GM23248 (cell line): ENCODE data around the gene BPGM. TPM values are rescaled to one million over a fixed set of nuclear protein-coding genes. Genes with fewer than 3 reads are reported as not detected.

Experiments
- DNase-seq: peaks from one replicate; pipeline ENCODE4 v3.0.0-alpha.2; 2015
- H2AFZ ChIP-seq: fragments of 200-600 bp; sonication (generic); 2 replicates; pipeline ENCODE4 v1.6.1; 2016; ENCODE audit warnings: antibody characterized with exemption
- H3F3A ChIP-seq: fragments of 200-600 bp; sonication (generic); 2 replicates; pipeline ENCODE4 v1.6.1; 2016; ENCODE audit warnings: mild to moderate bottlenecking, antibody characterized with exemption, mixed run types; ENCODE audit not compliant: insufficient read depth
- H3K27ac ChIP-seq: fragments of 200-600 bp; sonication (generic); 2 replicates; pipeline ENCODE4 v1.5.1; 2016; ENCODE audit warnings: mild to moderate bottlenecking
- H3K27me3 ChIP-seq: fragments of 200-600 bp; sonication (generic); replicated peaks from 2 replicates; pipeline ENCODE4 v1.6.1; 2016; ENCODE audit warnings: mild to moderate bottlenecking; ENCODE audit not compliant: insufficient read depth
- H3K36me3 ChIP-seq: fragments of 200-600 bp; sonication (generic); 2 replicates; pipeline ENCODE4 v1.6.1; 2016; ENCODE audit warnings: low read depth, mild to moderate bottlenecking
- H3K4me1 ChIP-seq: fragments of 200-600 bp; sonication (generic); 2 replicates; pipeline ENCODE4 v1.6.1; 2016; ENCODE audit warnings: mild to moderate bottlenecking; ENCODE audit not compliant: insufficient read depth
- H3K4me2 ChIP-seq: fragments of 200-600 bp; sonication (generic); one replicate; pipeline ENCODE4 v1.6.1; 2016; ENCODE audit warnings: mild to moderate bottlenecking; ENCODE audit not compliant: unreplicated experiment
- H3K4me3 ChIP-seq: fragments of 200-600 bp; sonication (generic); 2 replicates; pipeline ENCODE4 v1.5.1; 2016; ENCODE audit warnings: mild to moderate bottlenecking
- H3K79me2 ChIP-seq: fragments of 200-600 bp; sonication (generic); 2 replicates; pipeline ENCODE4 v1.6.1; 2016; ENCODE audit warnings: mild to moderate bottlenecking; ENCODE audit not compliant: insufficient read depth
- H3K9ac ChIP-seq: fragments of 200-600 bp; sonication (generic); 2 replicates; pipeline ENCODE4 v1.6.1; 2016; ENCODE audit warnings: mild to moderate bottlenecking
- H3K9me2 ChIP-seq: fragments of 200-600 bp; sonication (generic); 2 replicates; pipeline ENCODE4 v1.6.1; 2016; ENCODE audit warnings: mixed run types, mild to moderate bottlenecking, moderate library complexity; ENCODE audit not compliant: insufficient read depth
- H3K9me3 ChIP-seq: fragments of 200-600 bp; sonication (generic); one replicate; pipeline ENCODE4 v1.6.1; 2017; ENCODE audit warnings: low read depth
- H4K20me1 ChIP-seq: fragments of 200-600 bp; sonication (generic); 2 replicates; pipeline ENCODE4 v1.6.0; 2016; ENCODE audit not compliant: insufficient read depth
- EZH2 ChIP-seq: fragments of 200-600 bp; sonication (generic); IDR thresholded peaks from 2 replicates; pipeline ENCODE4 v1.6.1; 2018; ENCODE audit warnings: antibody characterized with exemption, mild to moderate bottlenecking; ENCODE audit not compliant: insufficient read depth, poor library complexity, severe bottlenecking
- EZH2phosphoT487 ChIP-seq: fragments of 200-600 bp; sonication (generic); IDR thresholded peaks from 2 replicates; pipeline ENCODE4 v1.6.1; 2018; ENCODE audit warnings: antibody characterized with exemption, moderate library complexity, mild to moderate bottlenecking, low read depth; ENCODE audit not compliant: insufficient read depth
- WGBS, 2 experiments: methylation state at CpG; one replicate each; pipeline ENCODE4 v1.1.6; 2015 to 2017; ENCODE audit warnings: low lambda C conversion rate in 2 of 2, low coverage in 1 of 2; ENCODE audit errors: missing lambda C conversion rate in 2 of 2; 5-methylcytosine and 5-hydroxymethylcytosine counted together
- in situ Hi-C: fragments of 300-500 bp; cut with MboI; formaldehyde crosslinking; loops from 2 replicates; pipeline ENCODE4 v1.15.0; 2020
- polyA plus RNA-seq: library from polyadenylated mRNA; unstranded; fragments of >200 nt; fragmentation: Nextera tagmentation; extraction: Ambion mirVana; gene quantifications from 2 replicates; pipeline ENCODE4 v1.2.1, GENCODE V29; 2016
- total RNA-seq: library from RNA; depleted of rRNA; stranded (reverse); fragments of >200 nt; shearing (Covaris generic); gene quantifications from 2 replicates; pipeline ENCODE4 v1.2.3, GENCODE V29; 2014

BPGM gene
- total and polyA plus RNA-seq, 2 experiments from 2014 or later: 37.4 to 41.3 TPM

GRCh38 chr7:134694299-134694698 lies 47.6 kb downstream of the BPGM start:
- Histone ChIP-seq H3K27me3 (no peaks in the 10 kb centered on the region), H3K4me1 (peaks cover 67% of the 10 kb centered on the region), H4K20me1 (no peaks in the 10 kb centered on the region), H3K36me3 (no peaks in the 10 kb centered on the region), H3K79me2 (no peaks in the 10 kb centered on the region), H3K4me3 (no peak overlapping the region), H2AFZ (no peak overlapping the region), H3K4me2 (peak overlapping the region; percentile 37), H3K9me3 (no peaks in the 10 kb centered on the region), H3K27ac (peak overlapping the region; percentile 86), H3K9me2 (no peaks in the 10 kb centered on the region), H3F3A (peaks cover 56% of the 10 kb centered on the region), H3K9ac (no peak overlapping the region)
- 80 to 81% methylated on average over 7 of the region's 7 CpGs for WGBS, 2 experiments
- in situ Hi-C loops: loop anchor here (25.0 kb wide), 1 partner anchor 268 kb away; no protein-coding TSS in a partner anchor
- no peak for TF ChIP-seq EZH2
- TF ChIP-seq EZH2phosphoT487: no peak
- no peak for DNase-seq

DNA sequence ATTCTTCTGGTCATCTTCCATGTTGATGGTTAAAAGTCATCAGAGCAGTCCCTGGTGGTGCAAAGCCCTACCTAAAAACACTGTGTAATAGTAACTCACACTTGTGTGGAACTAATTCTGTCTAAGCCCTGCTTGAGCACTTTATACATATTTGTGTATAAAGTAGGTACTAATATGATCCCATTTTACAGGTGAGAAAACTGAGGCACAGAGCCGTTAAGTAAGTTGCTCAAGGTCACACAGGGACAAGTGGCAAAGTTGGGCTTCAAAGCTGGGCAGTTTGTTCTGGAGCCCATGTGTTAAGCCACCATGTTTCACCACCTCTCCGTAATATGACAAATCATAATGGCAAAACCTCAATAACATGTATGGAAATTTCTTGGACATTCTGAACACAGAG lies 48.1 kb downstream of the BPGM start:
- H3K79me2 ChIP-seq: no peaks in the 10 kb centered on the region
- peaks cover 64% of the 10 kb centered on the region for H3K4me1 ChIP-seq
- H3F3A ChIP-seq: peaks cover 61% of the 10 kb centered on the region
- 93% methylated on average over 2 of the region's 2 CpGs for WGBS, 2 experiments
- H3K9me3 ChIP-seq: no peaks in the 10 kb centered on the region
- peak overlapping the region; percentile 59 for H3K9ac ChIP-seq
- no peaks in the 10 kb centered on the region for H4K20me1 ChIP-seq
- no peaks in the 10 kb centered on the region for H3K36me3 ChIP-seq
- DNase-seq: no peak
- no peaks in the 10 kb centered on the region for H3K9me2 ChIP-seq
- H2AFZ ChIP-seq: no peak overlapping the region
- peak overlapping the region; percentile 65 for H3K4me2 ChIP-seq
- H3K4me3 ChIP-seq: no peak overlapping the region; the same call in 1 of the 2 replicates
- peak overlapping the region; percentile 86 for H3K27ac ChIP-seq
- no peaks in the 10 kb centered on the region for H3K27me3 ChIP-seq
- in situ Hi-C loops: loop anchor here (25.0 kb wide), 1 partner anchor 268 kb away; no protein-coding TSS in a partner anchor
- TF ChIP-seq EZH2 (no peak), EZH2phosphoT487 (no peak)

DNA sequence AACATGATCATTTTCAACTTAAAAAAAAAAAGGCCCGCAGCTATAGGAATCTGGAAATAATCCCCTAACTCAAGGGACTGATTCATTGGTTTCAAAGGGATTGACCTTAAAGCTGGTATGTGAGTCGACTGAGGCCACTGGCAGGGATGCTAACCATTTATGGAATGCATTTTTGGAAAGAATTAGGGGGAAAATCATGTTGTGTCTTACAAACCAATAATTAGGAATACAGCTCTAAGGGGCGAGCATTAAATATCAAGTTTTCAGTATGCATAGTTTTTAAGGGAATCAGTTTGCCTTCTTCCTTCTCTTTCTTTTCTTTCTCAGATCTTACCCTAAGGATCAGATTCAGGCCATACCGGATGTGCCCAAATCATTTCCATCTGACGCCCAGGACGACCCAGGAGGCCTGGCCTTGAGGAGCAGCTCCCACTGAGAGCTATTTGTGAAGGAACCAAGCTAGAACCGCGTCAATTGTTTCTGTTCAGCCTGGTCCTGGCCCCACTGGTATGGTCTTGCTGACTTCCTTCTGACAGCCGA lies 48.7 kb downstream of the BPGM start:
- in situ Hi-C loops: loop anchor here (25.0 kb wide), 1 partner anchor 267 kb away; no protein-coding TSS in a partner anchor
- Histone ChIP-seq H3K27ac (peak overlapping the region; percentile 86), H3K4me3 (peak overlapping the region; percentile 30), H2AFZ (peak overlapping the region; percentile 67), H3K36me3 (no peaks in the 10 kb centered on the region), H3F3A (peaks cover 64% of the 10 kb centered on the region), H3K9me2 (no peaks in the 10 kb centered on the region), H3K9me3 (no peaks in the 10 kb centered on the region), H3K4me2 (peak overlapping the region; percentile 65), H3K27me3 (no peaks in the 10 kb centered on the region), H3K79me2 (no peaks in the 10 kb centered on the region), H4K20me1 (no peaks in the 10 kb centered on the region), H3K4me1 (peaks cover 65% of the 10 kb centered on the region), H3K9ac (peak overlapping the region; percentile 59)
- WGBS, 2 experiments: 0% methylated on average over 9 of the region's 9 CpGs
- TF ChIP-seq EZH2phosphoT487 (no peak), EZH2 (no peak)
- DNase-seq: peak; percentile 76

DNA sequence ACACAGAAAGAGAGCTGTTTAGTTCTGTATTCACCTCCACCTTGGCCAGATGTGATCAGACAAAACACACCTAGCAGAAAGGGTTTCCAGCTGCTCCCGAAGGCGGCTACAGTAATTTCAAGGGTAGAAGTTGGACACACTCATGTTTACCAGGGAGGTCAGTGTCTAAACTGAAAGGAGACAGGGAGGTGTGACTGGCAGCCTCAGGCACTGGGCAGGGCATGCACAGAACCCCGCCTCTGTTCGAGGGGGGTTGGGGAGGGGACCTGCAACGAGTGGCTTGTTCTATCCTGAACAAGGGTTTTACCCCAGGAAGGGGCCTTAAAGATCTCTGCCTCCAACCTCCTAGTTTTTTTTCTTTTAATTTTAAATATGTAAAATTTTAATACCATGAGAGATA lies 49.6 kb downstream of the BPGM start:
- Histone ChIP-seq H3F3A (peaks cover 55% of the 10 kb centered on the region), H3K79me2 (no peaks in the 10 kb centered on the region), H3K4me3 (peak overlapping the region; percentile 30; the same call in 1 of the 2 replicates), H4K20me1 (no peaks in the 10 kb centered on the region), H3K9me2 (no peaks in the 10 kb centered on the region), H3K9me3 (no peaks in the 10 kb centered on the region), H3K36me3 (no peaks in the 10 kb centered on the region), H2AFZ (peak overlapping the region; percentile 67; the same call in 1 of the 2 replicates), H3K27me3 (no peaks in the 10 kb centered on the region), H3K9ac (peak overlapping the region; percentile 59), H3K4me1 (peaks cover 56% of the 10 kb centered on the region), H3K27ac (peak overlapping the region; percentile 86), H3K4me2 (peak overlapping the region; percentile 65)
- 84 to 86% methylated on average over 5 of the region's 5 CpGs for WGBS, 2 experiments
- in situ Hi-C loops: loop anchor here (25.0 kb wide), 1 partner anchor 266 kb away; no protein-coding TSS in a partner anchor
- peak; percentile 30 for DNase-seq
- TF ChIP-seq EZH2phosphoT487 (no peak), EZH2 (no peak)
